ENCODE results near the gene CARD19. TPM values are rescaled to one million over a fixed set of nuclear protein-coding genes. Genes with fewer than 3 reads are reported as not detected.

Gene CARD19
- total and polyA plus RNA-seq, 2 experiments from 2014 or later = 54.1 to 69.5 TPM

GRCh38 chr9:93126151-93126781, 30.2 kb downstream of the CARD19 start:
- no peaks in the 10 kb centered on the region for H3K9me3 ChIP-seq (ENCODE audit: low read depth)
- H3K9ac ChIP-seq = no peak overlapping the region
- no peak overlapping the region for H3K4me3 ChIP-seq
- no peak overlapping the region for H3K27ac ChIP-seq
- H3F3A ChIP-seq (ENCODE audit: insufficient read depth) = no peaks in the 10 kb centered on the region
- no peaks in the 10 kb centered on the region for H3K27me3 ChIP-seq (replicated peaks; ENCODE audit: insufficient read depth)
- in situ Hi-C loops (cut with MboI) = no loop called here
- H3K79me2 ChIP-seq (ENCODE audit: insufficient read depth) = no peaks in the 10 kb centered on the region
- WGBS, 2 experiments (ENCODE audit: low coverage in 1 of 2, low lambda C conversion rate in 2 of 2, missing lambda C conversion rate in 2 of 2) = 93% methylated on average over 17 to 23 of the region's 23 CpGs
- no peak overlapping the region for H3K4me2 ChIP-seq (ENCODE audit: unreplicated experiment)
- TF ChIP-seq EZH2phosphoT487 (IDR thresholded peaks at IDR 0.05; ENCODE audit: insufficient read depth, low read depth) = no peak
- TF ChIP-seq EZH2 (IDR thresholded peaks at IDR 0.05; ENCODE audit: insufficient read depth, poor library complexity, severe bottlenecking) = no peak
- no peak overlapping the region for H2AFZ ChIP-seq
- no peaks in the 10 kb centered on the region for H3K36me3 ChIP-seq (ENCODE audit: low read depth)
- no peaks in the 10 kb centered on the region for H3K9me2 ChIP-seq (ENCODE audit: insufficient read depth)
- H4K20me1 ChIP-seq (ENCODE audit: insufficient read depth) = no peaks in the 10 kb centered on the region
- DNase-seq = no peak
- no peaks in the 10 kb centered on the region for H3K4me1 ChIP-seq (ENCODE audit: insufficient read depth)

- H3K4me1 ChIP-seq (ENCODE audit: insufficient read depth) = no peaks in the 10 kb centered on the region
- no peak overlapping the region for H3K4me2 ChIP-seq (ENCODE audit: unreplicated experiment)
- TF ChIP-seq EZH2phosphoT487 (IDR thresholded peaks at IDR 0.05; ENCODE audit: insufficient read depth, low read depth) (no peak), EZH2 (IDR thresholded peaks at IDR 0.05; ENCODE audit: insufficient read depth, poor library complexity, severe bottlenecking) (no peak)
- no peak overlapping the region for H3K9ac ChIP-seq
- no peaks in the 10 kb centered on the region for H3K9me2 ChIP-seq (ENCODE audit: insufficient read depth)
- H3K4me3 ChIP-seq = no peak overlapping the region
- H3K79me2 ChIP-seq (ENCODE audit: insufficient read depth) = 0 out of 2 replicates have a peak, but pooled peaks cover 6% of the 10 kb centered on the region
- no peaks in the 10 kb centered on the region for H4K20me1 ChIP-seq (ENCODE audit: insufficient read depth)
- in situ Hi-C loops (cut with MboI) = no loop called here
- H2AFZ ChIP-seq = no peak overlapping the region
- H3K27ac ChIP-seq = no peak overlapping the region
- no peaks in the 10 kb centered on the region for H3K27me3 ChIP-seq (replicated peaks; ENCODE audit: insufficient read depth)
- H3F3A ChIP-seq (ENCODE audit: insufficient read depth) = no peaks in the 10 kb centered on the region
- H3K36me3 ChIP-seq (ENCODE audit: low read depth) = no peaks in the 10 kb centered on the region
- WGBS, 2 experiments (ENCODE audit: low coverage in 1 of 2, low lambda C conversion rate in 2 of 2, missing lambda C conversion rate in 2 of 2) = 80 to 84% methylated on average over 6 to 18 of the region's 18 CpGs
- no peak for DNase-seq
- H3K9me3 ChIP-seq (ENCODE audit: low read depth) = no peaks in the 10 kb centered on the region
Measured at GRCh38 chr9:93126825-93127368, 30.9 kb downstream of the CARD19 start.

- peaks cover 4% of the 10 kb centered on the region for H3K4me1 ChIP-seq (ENCODE audit: insufficient read depth)
- H3K27me3 ChIP-seq (replicated peaks; ENCODE audit: insufficient read depth) = no peaks in the 10 kb centered on the region
- H3K4me2 ChIP-seq (ENCODE audit: unreplicated experiment) = no peak overlapping the region
- no peaks in the 10 kb centered on the region for H3K36me3 ChIP-seq (ENCODE audit: low read depth)
- 0 out of 2 replicates have a peak, but pooled peaks cover 9% of the 10 kb centered on the region for H3K79me2 ChIP-seq (ENCODE audit: insufficient read depth)
- H2AFZ ChIP-seq = no peak overlapping the region
- 69 to 77% methylated on average over 8 of the region's 8 CpGs for WGBS, 2 experiments (ENCODE audit: low coverage in 1 of 2, low lambda C conversion rate in 2 of 2, missing lambda C conversion rate in 2 of 2)
- H3K9me2 ChIP-seq (ENCODE audit: insufficient read depth) = no peaks in the 10 kb centered on the region
- no peak for DNase-seq
- H3K27ac ChIP-seq = no peak overlapping the region
- no peaks in the 10 kb centered on the region for H3K9me3 ChIP-seq (ENCODE audit: low read depth)
- in situ Hi-C loops (cut with MboI) = no loop called here
- no peaks in the 10 kb centered on the region for H3F3A ChIP-seq (ENCODE audit: insufficient read depth)
- H4K20me1 ChIP-seq (ENCODE audit: insufficient read depth) = no peaks in the 10 kb centered on the region
- H3K9ac ChIP-seq = no peak overlapping the region
- no peak for TF ChIP-seq EZH2phosphoT487 (IDR thresholded peaks at IDR 0.05; ENCODE audit: insufficient read depth, low read depth)
- H3K4me3 ChIP-seq = no peak overlapping the region
Measured at GRCh38 chr9:93127395-93127911, 31.4 kb downstream of the CARD19 start.

GRCh38 chr9:93128011-93128714, 32.1 kb downstream of the CARD19 start:
- Histone ChIP-seq H3K4me1 (ENCODE audit: insufficient read depth) (peaks cover 11% of the 10 kb centered on the region), H3K79me2 (ENCODE audit: insufficient read depth) (0 out of 2 replicates have a peak, but pooled peaks cover 9% of the 10 kb centered on the region), H3F3A (ENCODE audit: insufficient read depth) (no peaks in the 10 kb centered on the region), H3K9me2 (ENCODE audit: insufficient read depth) (no peaks in the 10 kb centered on the region), H2AFZ (no peak overlapping the region), H4K20me1 (ENCODE audit: insufficient read depth) (no peaks in the 10 kb centered on the region), H3K9me3 (ENCODE audit: low read depth) (no peaks in the 10 kb centered on the region), H3K4me2 (ENCODE audit: unreplicated experiment) (no peak overlapping the region), H3K9ac (no peak overlapping the region), H3K36me3 (ENCODE audit: low read depth) (no peaks in the 10 kb centered on the region), H3K27me3 (replicated peaks; ENCODE audit: insufficient read depth) (no peaks in the 10 kb centered on the region), H3K4me3 (no peak overlapping the region), H3K27ac (no peak overlapping the region)
- in situ Hi-C loops (cut with MboI) = no loop called here
- no peak for TF ChIP-seq EZH2phosphoT487 (IDR thresholded peaks at IDR 0.05; ENCODE audit: insufficient read depth, low read depth)
- TF ChIP-seq EZH2 (IDR thresholded peaks at IDR 0.05; ENCODE audit: insufficient read depth, poor library complexity, severe bottlenecking) = no peak
- WGBS, 2 experiments (ENCODE audit: low coverage in 1 of 2, low lambda C conversion rate in 2 of 2, missing lambda C conversion rate in 2 of 2) = 85 to 86% methylated on average over 14 of the region's 14 CpGs
- no peak for DNase-seq
